Fibroblast of lung (primary cell): ENCODE measurements around the gene EIF4G1. TPM values are rescaled to one million over a fixed set of nuclear protein-coding genes. Genes with fewer than 3 reads are reported as not detected.

ENCODE experiments used
- DNase-seq, 2 donors: peaks; one replicate each; pipeline versions ENCODE4 v3.0.0 to v3.0.0-alpha.2; 2010; ENCODE audit warnings: low read depth in 2 of 2
- H2AFZ ChIP-seq: 2 replicates; pipeline ENCODE4 v1.5.1; 2012; ENCODE audit warnings: low read length, control low read depth, inconsistent platforms
- H3K27ac ChIP-seq: 2 replicates; pipeline ENCODE4 v1.5.1; 2011; ENCODE audit warnings: low read length, control low read depth; ENCODE audit not compliant: insufficient read depth
- H3K27me3 ChIP-seq: 2 replicates; pipeline ENCODE4 v1.5.1; 2011; ENCODE audit warnings: mild to moderate bottlenecking, low read length; ENCODE audit not compliant: control insufficient read depth, insufficient read depth
- H3K36me3 ChIP-seq: 2 replicates; pipeline ENCODE4 v1.5.1; 2011; ENCODE audit warnings: low read length; ENCODE audit not compliant: control insufficient read depth, insufficient read depth
- H3K4me1 ChIP-seq: 2 replicates; pipeline ENCODE4 v1.5.1; 2011; ENCODE audit warnings: low read length; ENCODE audit not compliant: control insufficient read depth, insufficient read depth; ENCODE audit errors: extremely low read depth
- H3K4me2 ChIP-seq: 2 replicates; pipeline ENCODE4 v1.5.1; 2011; ENCODE audit warnings: low read length, control low read depth; ENCODE audit not compliant: insufficient read depth; ENCODE audit errors: extremely low read depth
- H3K4me3 ChIP-seq, 4 experiments: fragments of 200-600 bp in 1 of 4; sonication (generic) in 1 of 4; replicated peaks in 1 of 4; 2 replicates each; pipeline ENCODE4 v1.5.1; 2011 to 2016; ENCODE audit warnings: low read length in 4 of 4, low read depth in 3 of 4, mild to moderate bottlenecking in 3 of 4, control low read depth in 2 of 4, inconsistent platforms in 1 of 4, mixed read lengths in 1 of 4; ENCODE audit not compliant: insufficient read depth in 1 of 4; ENCODE audit errors: control extremely low read depth in 1 of 4
- H3K79me2 ChIP-seq: 2 replicates; pipeline ENCODE4 v1.5.1; 2012; ENCODE audit warnings: mild to moderate bottlenecking, low read length, inconsistent platforms; ENCODE audit not compliant: control insufficient read depth, insufficient read depth
- H3K9ac ChIP-seq: 2 replicates; pipeline ENCODE4 v1.5.1; 2011; ENCODE audit warnings: mild to moderate bottlenecking, low read length, control low read depth; ENCODE audit not compliant: insufficient read depth
- H3K9me3 ChIP-seq: 2 replicates; pipeline ENCODE4 v1.5.1; 2012; ENCODE audit warnings: low read depth, low read length; ENCODE audit not compliant: control insufficient read depth, insufficient read depth
- H4K20me1 ChIP-seq: 2 replicates; pipeline ENCODE4 v1.5.1; 2011; ENCODE audit warnings: low read length; ENCODE audit not compliant: control insufficient read depth, insufficient read depth; ENCODE audit errors: extremely low read depth
- EZH2 ChIP-seq: IDR thresholded peaks from 2 replicates; pipeline ENCODE4 v1.5.1; 2012; ENCODE audit warnings: low read length, control low read depth, mild to moderate bottlenecking; ENCODE audit errors: missing control alignments
- polyA plus RNA-seq, 2 donors: library from polyadenylated mRNA; depleted of rRNA in 1 of 2; stranded (reverse) in 1 of 2; unstranded in 1 of 2; fragments of >200 nt; gene quantifications; 2 replicates each; pipeline ENCODE4 v1.2.1, GENCODE V29; 2011 to 2012; ENCODE audit warnings: missing spikeins in 1 of 2
- total RNA-seq: library from RNA; depleted of rRNA; stranded (reverse); fragments of >200 nt; gene quantifications from 2 replicates; pipeline ENCODE4 v1.2.1, GENCODE V29; 2014
- TF ChIP-seq, protein P1 (sequence below), 2 donors: IDR thresholded peaks in 1 of 2; conservative IDR thresholded peaks in 1 of 2; 1 replicate in 1 of 2; 2 replicates in 1 of 2; pipeline ENCODE4 v1.5.1; 2011 to 2012; ENCODE audit warnings: low read length in 2 of 2, control low read depth in 1 of 2, inconsistent platforms in 1 of 2, low read depth in 1 of 2, mild to moderate bottlenecking in 1 of 2

Gene EIF4G1
- total and polyA plus RNA-seq, 2 donors (not counting 1 experiment from before 2014, with no cell fraction given) = 235 to 263 TPM

DNA sequence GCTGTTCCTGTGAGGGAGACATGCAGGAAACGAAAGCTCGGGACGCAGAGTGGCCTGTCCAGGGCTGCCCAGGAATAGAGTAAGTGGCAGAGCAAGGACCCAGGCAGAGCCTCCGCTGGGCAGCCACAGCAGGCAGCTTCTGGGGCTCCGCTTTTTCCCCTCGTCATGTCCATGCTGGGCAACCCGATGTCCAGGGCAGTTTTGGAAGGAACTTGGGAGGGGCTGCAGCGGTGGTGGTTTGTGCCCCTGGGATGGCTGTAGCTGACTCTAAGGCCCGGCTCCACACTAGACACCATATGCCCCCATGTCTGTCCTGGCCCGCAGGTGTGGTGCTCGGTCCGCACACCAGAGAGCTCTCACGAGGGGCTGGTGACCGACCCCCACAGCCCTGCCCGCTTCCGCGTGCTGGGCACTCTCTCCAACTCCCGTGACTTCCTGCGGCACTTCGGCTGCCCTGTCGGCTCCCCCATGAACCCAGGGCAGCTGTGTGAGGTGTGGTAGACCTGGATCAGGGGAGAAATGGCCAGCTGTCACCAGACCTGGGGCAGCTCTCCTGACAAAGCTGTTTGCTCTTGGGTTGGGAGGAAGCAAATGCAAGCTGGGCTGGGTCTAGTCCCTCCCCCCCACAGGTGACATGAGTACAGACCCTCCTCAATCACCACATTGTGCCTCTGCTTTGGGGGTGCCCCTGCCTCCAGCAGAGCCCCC is 22.5 kb upstream of the EIF4G1 start:
- Histone ChIP-seq H3K4me2 (no peak overlapping the region), H3K9ac (no peak overlapping the region), H4K20me1 (no peaks in the 10 kb centered on the region), H2AFZ (no peak overlapping the region), H3K27ac (no peak overlapping the region), H3K79me2 (no peaks in the 10 kb centered on the region), H3K4me3 (no peak overlapping the region), H3K36me3 (no peaks in the 10 kb centered on the region), H3K9me3 (no peaks in the 10 kb centered on the region), H3K27me3 (peaks cover 7% of the 10 kb centered on the region), H3K4me1 (no peaks in the 10 kb centered on the region)
- no peak for DNase-seq
- TF ChIP-seq, protein P1, sequence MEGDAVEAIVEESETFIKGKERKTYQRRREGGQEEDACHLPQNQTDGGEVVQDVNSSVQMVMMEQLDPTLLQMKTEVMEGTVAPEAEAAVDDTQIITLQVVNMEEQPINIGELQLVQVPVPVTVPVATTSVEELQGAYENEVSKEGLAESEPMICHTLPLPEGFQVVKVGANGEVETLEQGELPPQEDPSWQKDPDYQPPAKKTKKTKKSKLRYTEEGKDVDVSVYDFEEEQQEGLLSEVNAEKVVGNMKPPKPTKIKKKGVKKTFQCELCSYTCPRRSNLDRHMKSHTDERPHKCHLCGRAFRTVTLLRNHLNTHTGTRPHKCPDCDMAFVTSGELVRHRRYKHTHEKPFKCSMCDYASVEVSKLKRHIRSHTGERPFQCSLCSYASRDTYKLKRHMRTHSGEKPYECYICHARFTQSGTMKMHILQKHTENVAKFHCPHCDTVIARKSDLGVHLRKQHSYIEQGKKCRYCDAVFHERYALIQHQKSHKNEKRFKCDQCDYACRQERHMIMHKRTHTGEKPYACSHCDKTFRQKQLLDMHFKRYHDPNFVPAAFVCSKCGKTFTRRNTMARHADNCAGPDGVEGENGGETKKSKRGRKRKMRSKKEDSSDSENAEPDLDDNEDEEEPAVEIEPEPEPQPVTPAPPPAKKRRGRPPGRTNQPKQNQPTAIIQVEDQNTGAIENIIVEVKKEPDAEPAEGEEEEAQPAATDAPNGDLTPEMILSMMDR (conservative IDR thresholded peaks at IDR 0.05 in 1 of 2, IDR thresholded peaks at IDR 0.05 in 1 of 2; ENCODE audit: low read depth in 1 of 2, low read length in 2 of 2) = no peak
- no peak for TF ChIP-seq EZH2

DNA sequence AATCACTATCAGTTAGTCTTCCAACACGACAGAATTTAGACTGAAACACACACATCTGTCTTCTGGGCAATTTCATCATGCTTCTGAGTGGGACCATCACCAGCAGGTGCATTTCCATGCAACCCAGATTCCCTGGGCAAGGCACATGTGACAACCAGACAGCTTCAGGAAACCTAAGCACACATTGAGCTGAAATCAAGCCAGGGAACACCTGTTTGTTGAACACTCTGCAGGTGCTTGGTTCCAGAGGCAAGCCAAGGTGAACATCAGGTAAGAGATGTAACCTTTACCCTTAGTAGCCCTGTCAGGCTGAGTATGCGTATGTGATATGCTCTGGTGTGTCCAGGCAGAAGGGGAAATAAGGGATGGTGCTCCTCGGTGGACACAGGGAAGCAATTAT is 18.6 kb upstream of the EIF4G1 start:
- no peak overlapping the region for H3K9ac ChIP-seq
- no peak overlapping the region for H3K27ac ChIP-seq
- DNase-seq = no peak
- H3K4me2 ChIP-seq = no peak overlapping the region
- H3K27me3 ChIP-seq = peaks cover 7% of the 10 kb centered on the region
- H2AFZ ChIP-seq = no peak overlapping the region
- H4K20me1 ChIP-seq = no peaks in the 10 kb centered on the region
- H3K4me3 ChIP-seq = no peak overlapping the region
- H3K36me3 ChIP-seq = no peaks in the 10 kb centered on the region
- no peak for TF ChIP-seq EZH2
- TF ChIP-seq, protein P1 (conservative IDR thresholded peaks at IDR 0.05 in 1 of 2, IDR thresholded peaks at IDR 0.05 in 1 of 2; ENCODE audit: low read depth in 1 of 2, low read length in 2 of 2) = no peak
- H3K4me1 ChIP-seq = peaks cover 5% of the 10 kb centered on the region
- peaks cover 17% of the 10 kb centered on the region for H3K79me2 ChIP-seq
- no peaks in the 10 kb centered on the region for H3K9me3 ChIP-seq

DNA sequence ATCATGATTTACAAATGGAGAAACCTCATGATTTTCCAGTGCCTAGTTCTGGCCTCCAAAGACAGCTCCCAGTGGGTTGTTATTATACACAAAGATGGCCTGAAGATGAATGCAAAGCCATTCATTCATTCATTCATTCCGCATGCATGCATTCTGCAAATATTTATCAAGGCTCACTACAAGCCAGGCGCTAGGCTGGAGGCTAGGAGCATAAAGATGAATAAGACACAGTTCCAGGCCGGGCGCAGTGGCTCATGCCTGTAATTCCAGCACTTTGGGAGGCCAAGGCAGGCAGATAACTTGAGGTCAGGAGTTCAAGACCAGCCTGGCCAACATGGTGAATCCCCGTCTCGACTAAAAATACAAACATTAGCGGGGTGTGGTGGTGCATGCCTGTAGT is 17.8 kb upstream of the EIF4G1 start:
- no peak overlapping the region for H3K4me3 ChIP-seq
- no peak overlapping the region for H2AFZ ChIP-seq

More for the DNA sequence above, 17.8 kb upstream of the EIF4G1 start:
- no peaks in the 10 kb centered on the region for H3K9me3 ChIP-seq
- no peak for DNase-seq
- peaks cover 7% of the 10 kb centered on the region for H3K27me3 ChIP-seq
- H3K9ac ChIP-seq = no peak overlapping the region
- no peak overlapping the region for H3K27ac ChIP-seq
- peaks cover 5% of the 10 kb centered on the region for H3K4me1 ChIP-seq
- H4K20me1 ChIP-seq = no peaks in the 10 kb centered on the region
- H3K36me3 ChIP-seq = peaks cover under 1% of the 10 kb centered on the region
- peaks cover 24% of the 10 kb centered on the region for H3K79me2 ChIP-seq
- H3K4me2 ChIP-seq = no peak overlapping the region
- no peak for TF ChIP-seq EZH2
- TF ChIP-seq, protein P1 (conservative IDR thresholded peaks at IDR 0.05 in 1 of 2, IDR thresholded peaks at IDR 0.05 in 1 of 2; ENCODE audit: low read depth in 1 of 2, low read length in 2 of 2) = no peak
